Panc1 (cell line): ENCODE data around the gene ARPP21. TPM values are rescaled to one million over a fixed set of nuclear protein-coding genes. Genes with fewer than 3 reads are reported as not detected.

ENCODE experiments used
- ATAC-seq: fragments of 200-7000 bp; cut with Tn5 transposase; 2 replicates; pipeline ENCODE4 v1.9.1; 2020; ENCODE audit warnings: mild to moderate bottlenecking, moderate library complexity
- BruUV-seq: library from RNA; stranded (reverse); fragments of 400-500 nt; replicated peaks from 2 replicates; lab custom pipeline; 2021; lab: Mats Ljungman, UMichigan
- CTCF ChIA-PET: fragments of 300-600 bp; sonication (Branson Sonifier 250); formaldehyde crosslinking; loops from one replicate; lab custom pipeline; 2022; ENCODE audit warnings: antibody characterized with exemption; lab: Charles Lee
- POLR2A ChIA-PET: fragments of 300-600 bp; sonication (Branson Sonifier 250); formaldehyde crosslinking; loops from one replicate; lab custom pipeline; 2022; ENCODE audit warnings: antibody characterized with exemption; lab: Charles Lee
- DNase-seq: peaks from one replicate; pipeline ENCODE4 v3.0.0-alpha.2; 2010; ENCODE audit warnings: low read depth, low spot score
- H3K27ac ChIP-seq: 2 replicates; pipeline ENCODE4 v1.5.1; 2011; ENCODE audit warnings: mild to moderate bottlenecking, low read length, inconsistent platforms
- H3K27me3 ChIP-seq: fragments of 200-500 bp; sonication (Bioruptor generic); 2 replicates; pipeline ENCODE4 v1.6.0; 2014; ENCODE audit warnings: low read length, inconsistent platforms; ENCODE audit not compliant: control insufficient read depth, insufficient read depth
- H3K36me3 ChIP-seq: fragments of 200-500 bp; sonication (Bioruptor generic); 2 replicates; pipeline ENCODE4 v1.5.1; 2014; ENCODE audit warnings: inconsistent platforms, mild to moderate bottlenecking, low read length, moderate library complexity; ENCODE audit not compliant: control insufficient read depth, insufficient read depth
- H3K4me1 ChIP-seq: 2 replicates; pipeline ENCODE4 v1.5.1; 2011; ENCODE audit warnings: inconsistent platforms, mild to moderate bottlenecking, low read length, moderate library complexity; ENCODE audit not compliant: control insufficient read depth, insufficient read depth
- H3K4me3 ChIP-seq, 2 experiments: 2 replicates each; pipeline ENCODE4 v1.5.1; 2011 to 2012; ENCODE audit warnings: low read depth in 2 of 2, low read length in 2 of 2, mild to moderate bottlenecking in 2 of 2, inconsistent platforms in 1 of 2, moderate library complexity in 1 of 2
- H3K9me3 ChIP-seq: fragments of 200-500 bp; sonication (Bioruptor generic); 2 replicates; pipeline ENCODE4 v1.5.1; 2014; ENCODE audit warnings: low read depth, mild to moderate bottlenecking, inconsistent platforms, low read length, moderate library complexity; ENCODE audit not compliant: control insufficient read depth, insufficient read depth
- POLR2AphosphoS5 ChIP-seq: IDR thresholded peaks from 2 replicates; pipeline ENCODE4 v1.6.1; 2012; ENCODE audit warnings: mild to moderate bottlenecking, low read depth, low read length, moderate library complexity
- SIN3A ChIP-seq: IDR thresholded peaks from 2 replicates; pipeline ENCODE4 v1.6.1; 2012; ENCODE audit warnings: low read depth, mild to moderate bottlenecking, low read length, moderate library complexity, borderline replicate concordance; ENCODE audit not compliant: insufficient read depth
- TCF7L2 ChIP-seq: IDR thresholded peaks from 2 replicates; pipeline ENCODE4 v1.6.1; 2011; ENCODE audit warnings: mild to moderate bottlenecking, low read depth, low read length, inconsistent platforms
- in situ Hi-C: cut with HindIII; loops from 2 replicates; pipeline ENCODE4 v1.10.0; 2016; ENCODE audit warnings: low sequenced_read_pairs, low pct_unique_long_range_greater_than_20kb
- intact Hi-C: fragments of 100-400 bp; cut with micrococcal nuclease; formaldehyde crosslinking; loops from one replicate; pipeline ENCODE4 v1.10.0; 2022; ENCODE audit not compliant: unreplicated experiment
- total RNA-seq: library from RNA; stranded (reverse); gene quantifications from one replicate; pipeline ENCODE4 v1.2.1, GENCODE V29; 2021; ENCODE audit not compliant: unreplicated experiment
- TF ChIP-seq, protein P1 (sequence below), 2 experiments: IDR thresholded peaks; 2 replicates each; pipeline ENCODE4 v1.6.1; 2011 to 2012; ENCODE audit warnings: low read depth in 2 of 2, control low read depth in 1 of 2, low read length in 1 of 2, mild to moderate bottlenecking in 1 of 2, moderate library complexity in 1 of 2; ENCODE audit not compliant: insufficient read depth in 1 of 2
- TF ChIP-seq, protein P2 (sequence below): fragments of 450-650 bp; IDR thresholded peaks from 2 replicates; pipeline ENCODE4 v1.5.1; 2017; ENCODE audit warnings: mild to moderate bottlenecking

ARPP21 gene
- total RNA-seq, 1 experiment from 2014 or later: not detected

DNA sequence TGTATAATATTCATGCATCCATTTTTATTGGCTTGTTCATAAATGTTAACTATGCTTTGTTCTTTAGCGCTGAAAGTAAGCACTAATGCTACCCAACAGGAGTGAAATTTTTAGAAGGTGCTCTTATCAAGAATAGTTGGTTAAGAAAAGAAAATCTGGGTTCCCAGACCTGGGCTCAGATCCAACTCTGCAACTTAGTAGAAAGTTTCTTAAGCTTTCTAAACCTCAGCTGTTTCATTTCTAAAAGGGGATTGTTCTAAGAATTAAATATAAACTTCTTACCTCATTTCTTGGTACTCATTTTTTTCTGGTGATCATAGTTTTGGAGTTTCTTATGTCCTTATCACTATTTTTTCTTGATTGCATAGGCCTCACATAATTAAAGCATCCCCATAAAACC is 12.1 kb downstream of the ARPP21 start:
- Histone ChIP-seq H3K9me3 (no peaks in the 10 kb centered on the region), H3K27ac (no peak overlapping the region), H3K4me3 (no peak overlapping the region), H3K4me1 (no peaks in the 10 kb centered on the region), H3K27me3 (no peaks in the 10 kb centered on the region), H3K36me3 (no peaks in the 10 kb centered on the region)
- ChIA-PET CTCF (no interaction called here), POLR2A (no interaction called here)
- DNase-seq: no peak
- BruUV-seq: no TSS peak
- TF ChIP-seq TCF7L2 (no peak), SIN3A (no peak), POLR2AphosphoS5 (no peak)
- TF ChIP-seq, protein P1, sequence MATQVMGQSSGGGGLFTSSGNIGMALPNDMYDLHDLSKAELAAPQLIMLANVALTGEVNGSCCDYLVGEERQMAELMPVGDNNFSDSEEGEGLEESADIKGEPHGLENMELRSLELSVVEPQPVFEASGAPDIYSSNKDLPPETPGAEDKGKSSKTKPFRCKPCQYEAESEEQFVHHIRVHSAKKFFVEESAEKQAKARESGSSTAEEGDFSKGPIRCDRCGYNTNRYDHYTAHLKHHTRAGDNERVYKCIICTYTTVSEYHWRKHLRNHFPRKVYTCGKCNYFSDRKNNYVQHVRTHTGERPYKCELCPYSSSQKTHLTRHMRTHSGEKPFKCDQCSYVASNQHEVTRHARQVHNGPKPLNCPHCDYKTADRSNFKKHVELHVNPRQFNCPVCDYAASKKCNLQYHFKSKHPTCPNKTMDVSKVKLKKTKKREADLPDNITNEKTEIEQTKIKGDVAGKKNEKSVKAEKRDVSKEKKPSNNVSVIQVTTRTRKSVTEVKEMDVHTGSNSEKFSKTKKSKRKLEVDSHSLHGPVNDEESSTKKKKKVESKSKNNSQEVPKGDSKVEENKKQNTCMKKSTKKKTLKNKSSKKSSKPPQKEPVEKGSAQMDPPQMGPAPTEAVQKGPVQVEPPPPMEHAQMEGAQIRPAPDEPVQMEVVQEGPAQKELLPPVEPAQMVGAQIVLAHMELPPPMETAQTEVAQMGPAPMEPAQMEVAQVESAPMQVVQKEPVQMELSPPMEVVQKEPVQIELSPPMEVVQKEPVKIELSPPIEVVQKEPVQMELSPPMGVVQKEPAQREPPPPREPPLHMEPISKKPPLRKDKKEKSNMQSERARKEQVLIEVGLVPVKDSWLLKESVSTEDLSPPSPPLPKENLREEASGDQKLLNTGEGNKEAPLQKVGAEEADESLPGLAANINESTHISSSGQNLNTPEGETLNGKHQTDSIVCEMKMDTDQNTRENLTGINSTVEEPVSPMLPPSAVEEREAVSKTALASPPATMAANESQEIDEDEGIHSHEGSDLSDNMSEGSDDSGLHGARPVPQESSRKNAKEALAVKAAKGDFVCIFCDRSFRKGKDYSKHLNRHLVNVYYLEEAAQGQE (IDR thresholded peaks at IDR 0.05; ENCODE audit: insufficient read depth in 1 of 2, low read depth in 2 of 2, low read length in 1 of 2): no peak
- TF ChIP-seq, protein P2, sequence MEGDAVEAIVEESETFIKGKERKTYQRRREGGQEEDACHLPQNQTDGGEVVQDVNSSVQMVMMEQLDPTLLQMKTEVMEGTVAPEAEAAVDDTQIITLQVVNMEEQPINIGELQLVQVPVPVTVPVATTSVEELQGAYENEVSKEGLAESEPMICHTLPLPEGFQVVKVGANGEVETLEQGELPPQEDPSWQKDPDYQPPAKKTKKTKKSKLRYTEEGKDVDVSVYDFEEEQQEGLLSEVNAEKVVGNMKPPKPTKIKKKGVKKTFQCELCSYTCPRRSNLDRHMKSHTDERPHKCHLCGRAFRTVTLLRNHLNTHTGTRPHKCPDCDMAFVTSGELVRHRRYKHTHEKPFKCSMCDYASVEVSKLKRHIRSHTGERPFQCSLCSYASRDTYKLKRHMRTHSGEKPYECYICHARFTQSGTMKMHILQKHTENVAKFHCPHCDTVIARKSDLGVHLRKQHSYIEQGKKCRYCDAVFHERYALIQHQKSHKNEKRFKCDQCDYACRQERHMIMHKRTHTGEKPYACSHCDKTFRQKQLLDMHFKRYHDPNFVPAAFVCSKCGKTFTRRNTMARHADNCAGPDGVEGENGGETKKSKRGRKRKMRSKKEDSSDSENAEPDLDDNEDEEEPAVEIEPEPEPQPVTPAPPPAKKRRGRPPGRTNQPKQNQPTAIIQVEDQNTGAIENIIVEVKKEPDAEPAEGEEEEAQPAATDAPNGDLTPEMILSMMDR: no peak
- intact Hi-C loops (no loop called here), in situ Hi-C loops (no loop called here)
- no peak for ATAC-seq

GRCh38 chr3:35651851-35652250 is 12.5 kb downstream of the ARPP21 start:
- POLR2A ChIA-PET: no interaction called here
- TF ChIP-seq, protein P1 (IDR thresholded peaks at IDR 0.05; ENCODE audit: insufficient read depth in 1 of 2, low read depth in 2 of 2, low read length in 1 of 2): no peak
- TF ChIP-seq, protein P2: no peak
- no peak for TF ChIP-seq POLR2AphosphoS5
- no peak for TF ChIP-seq TCF7L2
- no peak for TF ChIP-seq SIN3A
- intact Hi-C loops: no loop called here
- in situ Hi-C loops: no loop called here
- ATAC-seq: no peak
- CTCF ChIA-PET: no interaction called here
- Histone ChIP-seq H3K27me3 (no peaks in the 10 kb centered on the region), H3K36me3 (no peaks in the 10 kb centered on the region), H3K27ac (no peak overlapping the region), H3K9me3 (no peaks in the 10 kb centered on the region), H3K4me1 (no peaks in the 10 kb centered on the region), H3K4me3 (no peak overlapping the region)
- no peak for DNase-seq
- BruUV-seq: no TSS peak
